HEK293T (cell line): ENCODE results near the gene SUN2.

Experiments used
- BHLHE40 ChIP-seq: fragments of 450-650 bp; IDR thresholded peaks from 2 replicates; pipeline ENCODE4 v1.6.1; 2016; ENCODE audit warnings: mild to moderate bottlenecking, moderate library complexity, borderline replicate concordance
- ELF4 ChIP-seq: fragments of 450-650 bp; IDR thresholded peaks from 2 replicates; pipeline ENCODE4 v1.6.1; 2017; ENCODE audit warnings: antibody characterized with exemption
- FOXA1 ChIP-seq: fragments of 450-650 bp; IDR thresholded peaks from 2 replicates; pipeline ENCODE4 v1.6.1; 2016; ENCODE audit warnings: mild to moderate bottlenecking
- FOXK2 ChIP-seq: fragments of 450-650 bp; IDR thresholded peaks from 2 replicates; pipeline ENCODE4 v1.6.1; 2016; ENCODE audit warnings: mild to moderate bottlenecking
- LEF1 ChIP-seq: fragments of 450-650 bp; IDR thresholded peaks from 2 replicates; pipeline ENCODE4 v1.6.1; 2017; ENCODE audit warnings: mild to moderate bottlenecking, borderline replicate concordance
- SP1 ChIP-seq: fragments of 450-650 bp; IDR thresholded peaks from 2 replicates; pipeline ENCODE4 v1.6.1; 2017
- ZNF384 ChIP-seq: fragments of 450-650 bp; IDR thresholded peaks from 2 replicates; pipeline ENCODE4 v1.6.1; 2016

GRCh38 chr22:38776086-38776485 lies 20.3 kb upstream of the SUN2 start:
- no peak for TF ChIP-seq SP1
- TF ChIP-seq ZNF384: no peak
- no peak for TF ChIP-seq BHLHE40
- no peak for TF ChIP-seq LEF1
- no peak for TF ChIP-seq FOXK2
- no peak for TF ChIP-seq FOXA1
- no peak for TF ChIP-seq ELF4
